ENCODE measurements around the gene MSI1.

MSI1 gene

GRCh38 chr12:120323772-120324171 is 45.2 kb downstream of the MSI1 start:
- DNase-seq (ENCODE audit: low read depth in 3 of 3): no peak

GRCh38 chr12:120321382-120322202 is 47.4 kb downstream of the MSI1 start:
- no peak for DNase-seq (ENCODE audit: low read depth in 3 of 3)

GRCh38 chr12:120317224-120318105 is 51.5 kb downstream of the MSI1 start:
- DNase-seq (ENCODE audit: low read depth in 3 of 3): peak; percentile 100

- no peak for DNase-seq (ENCODE audit: low read depth in 3 of 3)
Observed at GRCh38 chr12:120316798-120317223, 52.2 kb downstream of the MSI1 start.

- no peak for DNase-seq (ENCODE audit: low read depth in 3 of 3)
Observed at GRCh38 chr12:120314220-120314619, 54.7 kb downstream of the MSI1 start.

- DNase-seq (ENCODE audit: low read depth in 3 of 3): peak; percentile 67 to 83 (median 75)
Observed at GRCh38 chr12:120301962-120302815, 66.8 kb downstream of the MSI1 start, which contains the start of gene SIRT4. Gene SIRT4, plus strand, starts transcription at chr12:120302321. Its CDS starts 1,241 bp downstream, at chr12:120303562.

GRCh38 chr12:120292661-120293531 is 76.1 kb downstream of the MSI1 start, which contains the start of gene RNU4-1:
Gene RNU4-1, minus strand, starts transcription at chr12:120293237.
- peak; percentile 44 to 64 (median 52) for DNase-seq (ENCODE audit: low read depth in 3 of 3)

- DNase-seq (ENCODE audit: low read depth in 3 of 3): no peak
Observed at GRCh38 chr12:120292411-120292660, 76.6 kb downstream of the MSI1 start.

All from stimulated activated CD4-positive, alpha-beta T cell treated with anti-CD3 and anti-CD28 coated beads, TNF-alpha, amount 100 ng/mL, for 4 hours (primary cell).